Upper lobe of left lung (tissue), 4 donors: ENCODE results near the gene PRELP.

Source experiments
- CTCF ChIP-seq, 6 experiments: fragments of 450-650 bp in 4 of 6; fragments of 200-600 bp in 2 of 6; sonication (generic) in 2 of 6; IDR thresholded peaks; one replicate each; pipeline ENCODE4 v1.5.1; 2016 to 2019; ENCODE audit warnings: antibody characterized with exemption in 6 of 6
- POLR2AphosphoS5 ChIP-seq, 2 donors: sonication (generic); formaldehyde crosslinking; IDR thresholded peaks; one replicate each; pipeline ENCODE4 v1.5.1; 2017; ENCODE audit warnings: antibody characterized with exemption in 2 of 2

- TF ChIP-seq CTCF (IDR thresholded peaks at IDR 0.05) (peak in 1 of 6 experiments; percentile 32), POLR2AphosphoS5 (IDR thresholded peaks at IDR 0.05) (no peak)
These were observed 4.5 kb downstream of the PRELP start for GRCh38 chr1:203480084-203480483.
